ENCODE results near the gene BCCIP. TPM values are rescaled to one million over a fixed set of nuclear protein-coding genes. Genes with fewer than 3 reads are reported as not detected.

BCCIP gene
- total RNA-seq, 2 donors from 2014 or later, result 58.6 to 116 TPM

DNA sequence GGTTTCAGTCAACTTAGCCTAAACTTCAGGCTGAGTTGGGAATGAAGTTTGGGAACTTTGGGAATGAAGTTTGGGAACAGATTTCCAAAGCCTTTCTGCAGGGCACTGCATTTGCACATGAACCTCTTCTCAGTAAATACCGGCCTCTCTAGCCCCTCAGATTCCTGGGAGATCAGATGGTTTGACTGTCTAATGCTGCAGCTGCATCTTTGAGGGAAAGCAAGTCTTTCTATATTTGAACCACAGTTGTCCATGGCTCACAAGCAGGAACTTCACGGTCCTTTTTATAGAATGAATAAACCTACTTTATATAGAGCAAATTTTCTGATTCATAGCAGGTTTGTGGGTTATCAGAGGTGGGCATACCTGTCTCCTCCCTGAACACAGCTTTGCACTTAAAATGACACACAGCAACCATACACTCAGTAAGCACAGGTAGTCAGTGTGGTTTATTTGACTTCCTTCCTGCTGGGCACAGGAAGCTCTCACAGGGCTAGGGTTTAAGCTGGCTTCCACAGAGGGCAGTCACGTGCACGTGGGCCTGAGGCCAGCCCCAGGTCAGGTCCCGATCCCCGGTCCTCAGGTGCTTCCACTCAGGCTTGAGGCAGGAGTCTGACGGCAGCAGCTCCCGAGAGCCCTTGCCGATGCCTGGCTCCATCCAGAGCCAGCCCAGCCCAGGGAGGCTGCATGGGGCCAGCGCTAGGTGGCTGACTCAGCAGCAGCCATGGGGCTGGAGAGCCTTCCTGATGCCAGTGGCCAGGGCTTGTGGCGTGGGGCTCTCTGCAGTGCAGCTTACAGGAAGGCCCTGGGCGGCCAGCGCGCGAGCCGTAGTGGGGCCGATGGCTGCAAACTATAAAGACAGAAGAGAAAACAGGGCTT is 35.0 kb upstream of the BCCIP start:
- Mint-ChIP-seq H3K4me3 (no peak overlapping the region), H3K27me3 (no peaks in the 10 kb centered on the region), H3K27ac (peak overlapping the region; percentile 62), H3K36me3 (ENCODE audit: low read depth) (peaks cover 27% of the 10 kb centered on the region), H3K4me1 (peaks cover 5% of the 10 kb centered on the region), H3K9me3 (no peaks in the 10 kb centered on the region)
- ATAC-seq (replicated peaks), result peak; percentile 62

DNA sequence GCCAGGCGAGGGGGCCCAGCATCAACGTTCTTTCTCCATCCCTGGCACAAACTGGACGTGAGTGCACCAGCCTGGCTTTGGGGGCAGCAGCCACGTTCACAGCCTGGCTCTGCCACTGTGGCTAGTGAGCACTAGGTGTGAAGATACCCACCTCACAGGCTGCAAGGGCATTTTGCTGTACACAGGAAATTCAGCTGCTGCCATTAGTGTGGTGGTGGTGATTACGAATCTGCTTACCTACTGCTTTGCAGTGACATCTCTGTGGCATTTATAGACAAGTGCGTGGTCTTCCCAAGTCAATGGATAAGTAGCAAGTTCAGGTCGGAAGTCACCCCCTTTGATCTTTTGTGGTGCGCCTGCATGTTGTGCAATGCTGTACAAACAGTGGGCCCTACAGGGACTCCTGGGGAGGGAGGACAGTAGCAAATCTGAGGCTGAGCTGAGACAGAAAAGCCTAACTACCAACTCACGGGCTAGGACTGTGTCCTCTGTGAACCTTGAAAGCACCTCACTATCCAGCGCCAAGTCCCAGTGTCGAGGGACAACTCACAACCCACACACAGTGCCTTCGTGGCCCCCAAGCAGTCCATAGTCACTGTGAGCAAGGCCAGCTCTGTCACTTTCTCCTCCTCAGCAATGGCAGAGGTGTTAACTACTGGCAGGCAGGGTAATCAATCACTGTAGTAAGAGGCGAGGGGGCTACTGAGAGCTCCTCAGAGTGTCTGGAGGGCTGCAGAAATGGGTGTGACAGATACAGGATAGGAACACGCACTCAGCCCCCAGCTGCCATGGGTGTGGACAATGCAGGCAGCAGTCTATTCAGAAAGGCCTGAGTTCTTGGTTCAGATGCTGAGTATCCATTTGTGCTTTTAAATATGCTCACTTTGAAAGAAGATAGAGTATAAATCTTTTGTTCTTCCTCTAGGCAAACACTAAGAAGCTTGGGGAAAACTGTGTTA is 30.7 kb upstream of the BCCIP start:
- H3K4me1 Mint-ChIP-seq, result no peaks in the 10 kb centered on the region
- no peak for ATAC-seq (replicated peaks)
- no peak overlapping the region for H3K27ac Mint-ChIP-seq
- peaks cover 52% of the 10 kb centered on the region for H3K36me3 Mint-ChIP-seq (ENCODE audit: low read depth)
- no peaks in the 10 kb centered on the region for H3K27me3 Mint-ChIP-seq
- no peaks in the 10 kb centered on the region for H3K9me3 Mint-ChIP-seq
- no peak overlapping the region for H3K4me3 Mint-ChIP-seq

DNA sequence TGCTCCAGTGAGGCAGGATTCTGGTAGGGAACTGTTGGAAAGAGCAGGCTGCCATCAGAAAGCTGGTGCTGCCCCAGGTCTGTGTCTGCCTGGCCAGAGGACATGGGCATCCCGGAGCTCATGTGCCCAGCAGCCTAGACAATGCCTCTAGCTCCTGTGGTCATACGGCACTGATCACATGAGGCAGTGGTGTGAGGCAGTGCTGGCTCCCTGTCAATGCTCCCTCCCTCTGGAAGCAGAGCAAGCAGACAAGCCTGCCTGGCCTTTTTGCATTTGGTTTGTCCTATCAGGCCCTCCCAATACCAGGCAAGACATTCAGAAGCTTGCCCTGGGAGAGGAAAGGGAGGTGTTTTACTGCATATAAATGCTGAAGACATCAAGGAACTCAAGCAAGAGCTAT is 28.2 kb upstream of the BCCIP start:
- Mint-ChIP-seq H3K36me3 (ENCODE audit: low read depth) (peaks cover 49% of the 10 kb centered on the region), H3K4me1 (no peaks in the 10 kb centered on the region), H3K9me3 (no peaks in the 10 kb centered on the region), H3K27ac (no peak overlapping the region), H3K4me3 (no peak overlapping the region), H3K27me3 (no peaks in the 10 kb centered on the region)
- ATAC-seq (replicated peaks), result no peak

DNA sequence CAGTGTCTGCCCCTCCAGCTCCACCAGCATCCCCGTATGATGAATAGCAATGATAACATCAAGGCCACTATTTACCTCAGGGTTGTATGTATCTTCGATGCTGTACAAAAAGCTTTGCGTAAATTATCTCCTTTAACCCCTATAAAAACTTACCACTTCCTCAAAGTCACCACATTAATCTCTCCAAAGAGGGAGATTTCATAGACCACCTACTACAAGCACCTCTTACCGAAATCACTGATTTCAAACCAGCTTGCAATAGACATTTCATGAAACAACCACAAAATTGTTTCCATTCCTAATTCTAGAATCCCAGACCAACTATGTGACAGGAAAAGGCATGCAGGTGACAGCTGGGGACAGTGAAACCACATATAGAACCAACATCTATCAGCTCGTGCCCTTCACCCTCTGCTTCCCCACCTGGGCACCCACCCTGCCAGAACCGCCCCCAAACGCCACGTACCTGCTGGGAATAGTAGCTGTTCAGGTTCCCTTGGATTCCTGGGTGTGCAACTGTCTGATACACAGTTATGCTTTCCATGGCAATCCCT is 27.6 kb upstream of the BCCIP start:
- Mint-ChIP-seq H3K36me3 (ENCODE audit: low read depth) (peaks cover 47% of the 10 kb centered on the region), H3K9me3 (no peaks in the 10 kb centered on the region), H3K27ac (no peak overlapping the region), H3K4me1 (no peaks in the 10 kb centered on the region), H3K4me3 (no peak overlapping the region), H3K27me3 (no peaks in the 10 kb centered on the region)
- no peak for ATAC-seq (replicated peaks)

DNA sequence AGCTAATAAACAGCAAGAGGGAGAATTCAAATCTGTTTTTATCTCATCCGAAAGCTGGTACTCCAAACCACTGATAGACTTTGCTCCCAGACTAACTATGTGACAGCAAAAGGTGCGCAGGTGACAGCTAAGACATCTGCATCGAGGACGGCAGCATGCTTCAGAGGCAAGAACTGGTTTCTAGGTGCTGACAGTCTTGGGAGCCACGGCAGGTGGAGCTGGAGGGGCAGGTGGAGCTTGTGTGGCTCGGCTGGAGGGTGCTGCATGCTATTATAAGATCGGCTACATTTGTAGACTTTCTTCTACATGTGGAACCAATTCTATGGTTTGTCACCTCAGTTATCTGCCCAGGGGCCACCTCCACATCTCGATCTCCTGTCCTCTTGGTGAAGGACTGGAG is 25.9 kb upstream of the BCCIP start:
- H3K27me3 Mint-ChIP-seq, result no peaks in the 10 kb centered on the region
- no peak overlapping the region for H3K4me3 Mint-ChIP-seq
- H3K27ac Mint-ChIP-seq, result no peak overlapping the region
- H3K4me1 Mint-ChIP-seq, result no peaks in the 10 kb centered on the region
- peaks cover 34% of the 10 kb centered on the region for H3K36me3 Mint-ChIP-seq (ENCODE audit: low read depth)
- no peaks in the 10 kb centered on the region for H3K9me3 Mint-ChIP-seq
- ATAC-seq (replicated peaks), result no peak

DNA sequence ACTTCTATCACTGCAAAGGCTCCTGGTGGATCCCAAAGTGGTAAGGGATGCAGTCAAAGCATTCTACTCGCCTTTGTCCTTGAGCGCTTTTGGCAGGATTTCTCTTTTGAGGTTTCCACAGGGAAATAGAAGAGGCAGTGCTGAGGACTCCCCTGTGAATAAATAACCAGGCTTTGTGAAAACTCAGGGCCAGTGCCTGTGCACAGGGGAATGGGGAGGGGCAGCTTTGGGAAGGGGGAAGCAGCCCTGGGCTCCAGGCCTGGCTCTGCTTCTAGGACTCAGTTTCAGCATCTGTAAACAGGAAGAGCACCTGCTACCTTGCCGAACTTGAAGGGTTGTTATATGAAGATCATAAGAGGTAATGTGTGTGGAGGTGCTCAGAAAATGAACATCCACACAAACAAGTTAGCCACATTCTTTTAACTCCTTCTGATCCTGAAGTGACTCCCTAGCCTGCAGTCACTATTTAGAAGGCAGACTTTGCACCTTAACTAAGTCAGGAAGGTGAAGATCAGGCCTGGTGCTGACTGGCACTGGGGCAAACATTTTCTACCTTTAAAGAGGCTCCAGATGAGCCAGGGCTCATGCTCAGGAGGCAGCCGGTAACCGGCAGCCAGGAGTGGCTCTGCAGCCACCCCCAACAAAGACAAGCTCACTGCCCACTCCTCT is 25.2 kb upstream of the BCCIP start:
- Mint-ChIP-seq H3K4me1 (no peaks in the 10 kb centered on the region), H3K4me3 (no peak overlapping the region), H3K9me3 (no peaks in the 10 kb centered on the region), H3K27ac (no peak overlapping the region), H3K27me3 (no peaks in the 10 kb centered on the region), H3K36me3 (ENCODE audit: low read depth) (peaks cover 28% of the 10 kb centered on the region)
- no peak for ATAC-seq (replicated peaks)

DNA sequence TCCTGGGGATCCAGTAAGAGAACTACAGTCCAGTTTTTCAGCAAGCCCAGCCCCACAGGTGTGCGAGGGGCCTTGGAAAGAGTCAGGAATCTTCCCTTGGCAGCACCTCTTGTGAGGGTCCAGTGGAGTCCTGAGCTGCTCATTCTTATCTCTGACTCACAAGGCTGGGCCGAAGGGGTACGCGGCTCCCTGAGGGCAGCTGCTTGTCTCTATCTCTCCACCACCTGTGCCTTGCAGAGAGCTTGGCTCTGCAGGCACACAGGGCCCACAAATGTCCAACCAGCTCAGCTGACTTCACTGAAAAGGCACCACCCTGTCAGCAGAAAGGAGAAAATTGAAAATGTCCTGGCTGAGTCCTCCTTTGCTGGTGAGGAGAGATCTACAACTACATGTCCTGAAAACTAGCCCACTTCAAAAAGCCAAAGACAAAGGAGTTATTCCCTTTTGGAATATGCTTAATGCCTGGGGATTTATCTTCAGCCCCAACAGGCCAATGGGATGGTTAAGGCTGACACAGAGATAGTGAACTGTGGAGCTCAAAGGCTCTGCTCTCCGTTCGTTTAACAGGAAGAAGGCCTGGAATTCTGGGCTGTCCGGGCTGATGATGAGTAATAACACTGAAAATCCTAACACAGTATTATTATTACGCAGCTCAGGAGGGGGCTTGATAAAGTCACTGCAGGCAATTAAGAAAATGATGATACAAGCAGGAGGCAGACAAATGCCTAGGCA is 23.7 kb upstream of the BCCIP start:
- Mint-ChIP-seq H3K27me3 (no peaks in the 10 kb centered on the region), H3K4me1 (no peaks in the 10 kb centered on the region), H3K9me3 (no peaks in the 10 kb centered on the region), H3K4me3 (no peak overlapping the region), H3K27ac (no peak overlapping the region), H3K36me3 (ENCODE audit: low read depth) (peaks cover 13% of the 10 kb centered on the region)
- ATAC-seq (replicated peaks), result no peak

DNA sequence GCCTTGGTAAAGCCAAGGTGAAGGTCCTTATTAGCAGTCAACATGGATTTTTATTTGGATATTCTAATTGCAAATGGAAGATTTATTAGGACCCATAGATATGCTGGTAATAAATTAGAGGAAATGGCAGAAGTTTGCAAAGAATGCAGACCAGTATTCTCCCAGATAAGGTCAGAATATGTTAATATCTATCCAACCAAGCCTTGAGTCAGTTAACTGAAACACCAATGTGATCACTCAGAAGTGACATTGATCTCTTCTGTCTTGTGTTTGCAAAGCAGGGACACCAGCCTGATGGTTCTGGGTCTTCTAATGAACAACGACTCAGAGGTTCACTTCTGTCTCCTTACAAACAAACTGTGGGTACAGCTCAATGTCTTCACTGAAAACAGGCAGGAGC is 21.8 kb upstream of the BCCIP start:
- peaks cover 18% of the 10 kb centered on the region for H3K36me3 Mint-ChIP-seq (ENCODE audit: low read depth)
- H3K9me3 Mint-ChIP-seq, result no peaks in the 10 kb centered on the region
- no peaks in the 10 kb centered on the region for H3K4me1 Mint-ChIP-seq
- H3K27me3 Mint-ChIP-seq, result no peaks in the 10 kb centered on the region
- ATAC-seq (replicated peaks), result no peak
- no peak overlapping the region for H3K27ac Mint-ChIP-seq
- no peak overlapping the region for H3K4me3 Mint-ChIP-seq

DNA sequence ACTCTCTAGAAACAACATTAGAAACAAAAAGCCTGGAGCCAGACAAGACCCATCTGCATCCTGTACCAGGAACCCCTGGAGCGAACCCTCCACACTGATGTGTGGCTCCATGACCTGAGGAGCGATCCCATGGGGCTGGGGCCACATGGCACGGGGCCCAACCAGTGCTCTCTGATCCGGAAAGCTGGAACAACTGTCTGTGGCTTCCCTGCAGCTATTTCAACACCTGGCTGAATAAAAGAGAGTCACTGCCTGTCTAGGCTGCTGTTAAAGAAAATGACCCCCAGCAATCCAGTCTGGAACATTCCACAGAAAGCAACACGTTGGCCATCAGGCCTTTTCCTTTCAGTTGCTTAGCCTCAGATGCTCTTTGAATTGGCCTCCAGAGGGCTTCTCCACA is 21.2 kb upstream of the BCCIP start:
- no peaks in the 10 kb centered on the region for H3K4me1 Mint-ChIP-seq
- H3K9me3 Mint-ChIP-seq, result no peaks in the 10 kb centered on the region
- H3K36me3 Mint-ChIP-seq (ENCODE audit: low read depth), result peaks cover 24% of the 10 kb centered on the region
- no peak for ATAC-seq (replicated peaks)
- no peak overlapping the region for H3K27ac Mint-ChIP-seq
- H3K27me3 Mint-ChIP-seq, result no peaks in the 10 kb centered on the region
- no peak overlapping the region for H3K4me3 Mint-ChIP-seq

DNA sequence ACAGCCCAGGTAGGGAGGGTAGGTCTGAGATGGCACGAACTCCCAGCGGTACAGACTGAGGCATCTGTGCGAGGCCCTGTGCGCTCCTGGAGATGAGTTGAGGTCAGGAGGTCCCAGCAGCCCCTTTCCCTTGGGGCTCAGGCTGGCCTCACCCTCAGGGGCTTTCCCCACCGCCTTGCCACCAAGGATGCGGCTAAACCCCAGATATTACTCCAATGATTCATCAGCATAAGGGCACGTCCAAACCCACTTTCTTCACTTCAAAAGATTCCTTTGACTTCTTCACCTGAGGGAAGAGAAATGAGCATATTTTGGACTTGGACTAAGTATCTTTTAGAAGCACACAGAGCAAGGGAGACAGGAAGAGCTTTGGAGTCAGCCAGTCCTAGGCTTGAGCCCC is 20.6 kb upstream of the BCCIP start:
- Mint-ChIP-seq H3K36me3 (ENCODE audit: low read depth) (peaks cover 30% of the 10 kb centered on the region), H3K4me3 (no peak overlapping the region), H3K27me3 (no peaks in the 10 kb centered on the region), H3K27ac (no peak overlapping the region), H3K4me1 (peaks cover 3% of the 10 kb centered on the region), H3K9me3 (no peaks in the 10 kb centered on the region)
- no peak for ATAC-seq (replicated peaks)

DNA sequence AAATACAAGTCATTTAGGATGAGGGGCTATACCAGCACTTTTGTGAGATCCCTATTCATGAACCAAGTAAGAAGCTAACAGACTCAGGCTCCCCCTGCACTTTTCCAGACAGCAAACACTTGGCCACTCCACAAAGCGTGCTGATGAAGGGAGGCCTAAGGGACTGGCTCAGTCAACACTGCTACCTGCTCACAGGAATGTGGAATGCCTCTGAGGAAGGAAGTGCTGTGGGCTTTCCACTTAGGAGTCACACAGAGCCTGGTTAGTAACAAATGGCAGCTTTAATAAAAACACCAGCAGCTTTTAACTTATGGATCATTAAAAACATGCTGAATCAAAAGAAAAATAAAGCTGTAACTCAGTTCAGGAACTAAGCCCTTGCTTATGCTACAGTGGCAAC is 15.3 kb upstream of the BCCIP start:
- no peak overlapping the region for H3K27ac Mint-ChIP-seq
- no peaks in the 10 kb centered on the region for H3K27me3 Mint-ChIP-seq
- H3K36me3 Mint-ChIP-seq (ENCODE audit: low read depth), result peaks cover 56% of the 10 kb centered on the region
- H3K4me3 Mint-ChIP-seq, result no peak overlapping the region
- no peaks in the 10 kb centered on the region for H3K9me3 Mint-ChIP-seq
- no peak for ATAC-seq (replicated peaks)
- H3K4me1 Mint-ChIP-seq, result peaks cover 3% of the 10 kb centered on the region

DNA sequence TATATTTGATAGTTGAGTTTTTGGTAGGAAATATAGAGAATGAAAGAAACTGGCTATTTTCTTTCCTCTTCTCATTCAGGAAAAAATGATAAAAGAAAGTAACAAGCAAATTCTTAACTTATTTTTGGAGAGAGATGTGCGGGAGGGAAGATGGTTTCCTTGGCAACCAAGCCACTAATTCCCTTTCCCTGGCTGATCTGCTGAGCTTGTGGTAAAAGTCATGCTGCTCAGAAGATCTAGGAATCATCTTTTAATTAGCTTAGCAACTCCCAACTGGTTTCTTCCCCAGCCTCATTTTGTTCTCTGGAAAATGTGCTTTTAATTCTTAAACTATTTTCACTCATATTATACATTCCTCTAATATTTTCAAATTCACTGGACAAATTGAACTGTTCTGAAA is 12.1 kb upstream of the BCCIP start:
- Mint-ChIP-seq H3K27ac (no peak overlapping the region), H3K4me3 (no peak overlapping the region), H3K36me3 (ENCODE audit: low read depth) (peaks cover 72% of the 10 kb centered on the region), H3K27me3 (no peaks in the 10 kb centered on the region), H3K9me3 (no peaks in the 10 kb centered on the region), H3K4me1 (peaks cover 3% of the 10 kb centered on the region)
- no peak for ATAC-seq (replicated peaks)

DNA sequence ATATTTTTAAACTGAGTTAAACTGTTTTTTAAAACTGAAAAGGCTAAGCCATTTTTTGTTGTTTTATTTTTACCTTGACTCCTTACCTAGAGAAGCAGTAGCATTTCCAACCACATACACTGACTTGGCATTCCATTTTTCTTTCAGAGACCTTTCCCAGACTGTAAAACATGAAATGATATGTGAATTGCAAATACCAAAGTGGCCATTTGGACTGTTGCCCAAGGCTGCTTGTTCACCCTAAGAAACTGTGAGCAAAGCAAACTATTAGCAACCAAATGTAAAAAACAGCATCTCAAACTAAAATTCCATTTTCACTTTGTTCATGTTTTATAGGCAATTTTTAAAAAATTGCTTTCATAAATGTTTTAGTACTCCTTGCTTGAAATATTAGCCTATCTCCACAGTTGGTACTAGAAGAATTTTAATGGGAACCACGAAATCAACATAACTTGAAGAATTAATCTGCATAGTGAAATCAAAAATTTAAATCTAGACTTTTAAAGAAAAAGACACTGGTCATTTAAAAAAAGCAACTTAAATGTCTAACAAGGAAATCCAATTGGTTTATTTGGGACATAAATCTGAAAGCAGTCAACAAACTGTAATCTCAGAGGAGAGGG is 11.1 kb upstream of the BCCIP start:
- H3K36me3 Mint-ChIP-seq (ENCODE audit: low read depth), result peaks cover 62% of the 10 kb centered on the region
- H3K4me1 Mint-ChIP-seq, result peaks cover 3% of the 10 kb centered on the region
- H3K27me3 Mint-ChIP-seq, result no peaks in the 10 kb centered on the region
- no peaks in the 10 kb centered on the region for H3K9me3 Mint-ChIP-seq
- H3K27ac Mint-ChIP-seq, result no peak overlapping the region
- ATAC-seq (replicated peaks), result no peak
- no peak overlapping the region for H3K4me3 Mint-ChIP-seq

Measured in activated T-helper 17 cell treated with anti-CD3 and anti-CD28 coated beads, Interleukin-2, amount 50 U/mL, for 72 hours (primary cell).